Esophagus muscularis mucosa (tissue), 3 donors: Measurements from ENCODE around the gene GLB1L.

Experiments
- CTCF ChIP-seq, 3 experiments: fragments of 200-600 bp in 2 of 3; fragments of 450-650 bp in 1 of 3; sonication (generic) in 2 of 3; IDR thresholded peaks; one replicate each; pipeline ENCODE4 v1.5.1; 2017 to 2019; ENCODE audit warnings: antibody characterized with exemption in 3 of 3, mild to moderate bottlenecking in 2 of 3, moderate library complexity in 1 of 3
- POLR2A ChIP-seq: fragments of 450-650 bp; IDR thresholded peaks from one replicate; pipeline ENCODE4 v1.6.1; 2017; ENCODE audit warnings: antibody characterized with exemption, moderate library complexity, mild to moderate bottlenecking, low read depth

GRCh38 chr2:219206328-219207133 is 38.7 kb downstream of the GLB1L start, which contains the start of gene ZFAND2B:
- peak in 2 of 3 experiments; percentile 22 to 31 for TF ChIP-seq CTCF (IDR thresholded peaks at IDR 0.05)
- TF ChIP-seq POLR2A = peak; percentile 78
